ENCODE results near the gene MASP1.

DNA sequence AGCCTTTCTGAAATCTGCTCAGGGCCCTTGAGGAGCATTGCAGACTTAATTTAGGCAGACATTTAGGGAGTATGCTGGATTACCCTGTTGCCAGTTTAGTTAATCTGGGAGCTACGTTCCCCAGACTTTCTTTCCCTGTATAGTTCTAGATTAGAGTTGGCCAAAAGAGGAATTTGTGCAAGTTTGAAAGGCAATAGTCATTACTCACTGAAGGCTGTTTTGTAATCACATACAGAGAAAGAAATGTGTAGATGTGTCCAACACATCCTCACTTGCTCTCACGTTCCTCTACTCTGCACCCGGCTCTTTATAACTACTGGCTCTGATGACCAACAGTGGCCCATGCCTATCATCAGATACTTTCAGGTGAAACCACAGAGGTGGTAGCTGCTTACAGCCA lies 24.2 kb downstream of the MASP1 start:
- TF ChIP-seq POLR2A (IDR thresholded peaks at IDR 0.05; ENCODE audit: borderline replicate concordance, extremely low read depth, insufficient read depth, insufficient read length) (no peak), POLR2AphosphoS5 (IDR thresholded peaks at IDR 0.05; ENCODE audit: low read depth, low read length) (no peak), EZH2 (IDR thresholded peaks at IDR 0.05) (no peak), SP1 (IDR thresholded peaks at IDR 0.05; ENCODE audit: low read depth) (no peak), YY1 (IDR thresholded peaks at IDR 0.05; ENCODE audit: extremely low read depth, insufficient replicate concordance, low read depth, low read length) (no peak), JUND (IDR thresholded peaks at IDR 0.05) (no peak), EZH2phosphoT487 (IDR thresholded peaks at IDR 0.05; ENCODE audit: borderline replicate concordance) (no peak), RAD21 (IDR thresholded peaks at IDR 0.05; ENCODE audit: low read depth) (no peak)
- TF ChIP-seq, protein P1, sequence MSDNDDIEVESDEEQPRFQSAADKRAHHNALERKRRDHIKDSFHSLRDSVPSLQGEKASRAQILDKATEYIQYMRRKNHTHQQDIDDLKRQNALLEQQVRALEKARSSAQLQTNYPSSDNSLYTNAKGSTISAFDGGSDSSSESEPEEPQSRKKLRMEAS (IDR thresholded peaks at IDR 0.05) = no peak
- TF ChIP-seq, protein P2, sequence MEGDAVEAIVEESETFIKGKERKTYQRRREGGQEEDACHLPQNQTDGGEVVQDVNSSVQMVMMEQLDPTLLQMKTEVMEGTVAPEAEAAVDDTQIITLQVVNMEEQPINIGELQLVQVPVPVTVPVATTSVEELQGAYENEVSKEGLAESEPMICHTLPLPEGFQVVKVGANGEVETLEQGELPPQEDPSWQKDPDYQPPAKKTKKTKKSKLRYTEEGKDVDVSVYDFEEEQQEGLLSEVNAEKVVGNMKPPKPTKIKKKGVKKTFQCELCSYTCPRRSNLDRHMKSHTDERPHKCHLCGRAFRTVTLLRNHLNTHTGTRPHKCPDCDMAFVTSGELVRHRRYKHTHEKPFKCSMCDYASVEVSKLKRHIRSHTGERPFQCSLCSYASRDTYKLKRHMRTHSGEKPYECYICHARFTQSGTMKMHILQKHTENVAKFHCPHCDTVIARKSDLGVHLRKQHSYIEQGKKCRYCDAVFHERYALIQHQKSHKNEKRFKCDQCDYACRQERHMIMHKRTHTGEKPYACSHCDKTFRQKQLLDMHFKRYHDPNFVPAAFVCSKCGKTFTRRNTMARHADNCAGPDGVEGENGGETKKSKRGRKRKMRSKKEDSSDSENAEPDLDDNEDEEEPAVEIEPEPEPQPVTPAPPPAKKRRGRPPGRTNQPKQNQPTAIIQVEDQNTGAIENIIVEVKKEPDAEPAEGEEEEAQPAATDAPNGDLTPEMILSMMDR (IDR thresholded peaks at IDR 0.05 in 2 of 3, conservative IDR thresholded peaks at IDR 0.05 in 1 of 3; ENCODE audit: borderline replicate concordance in 1 of 3, insufficient read depth in 1 of 3, low read depth in 2 of 3, low read length in 2 of 3) = no peak
- TF ChIP-seq, protein P3, sequence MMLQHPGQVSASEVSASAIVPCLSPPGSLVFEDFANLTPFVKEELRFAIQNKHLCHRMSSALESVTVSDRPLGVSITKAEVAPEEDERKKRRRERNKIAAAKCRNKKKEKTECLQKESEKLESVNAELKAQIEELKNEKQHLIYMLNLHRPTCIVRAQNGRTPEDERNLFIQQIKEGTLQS (IDR thresholded peaks at IDR 0.05) = no peak
